ENCODE measurements around the gene SDSL.

Gene SDSL

GRCh38 chr12:113473942-113474341 lies 51.8 kb downstream of the SDSL start:
- no peaks in the 10 kb centered on the region for H3K9me3 Mint-ChIP-seq
- H3K27ac Mint-ChIP-seq: no peak overlapping the region
- peaks cover 11% of the 10 kb centered on the region for H3K4me1 Mint-ChIP-seq
- no peak overlapping the region for H3K4me3 Mint-ChIP-seq
- peaks cover 56% of the 10 kb centered on the region for H3K27me3 Mint-ChIP-seq
- no peaks in the 10 kb centered on the region for H3K36me3 Mint-ChIP-seq

GRCh38 chr12:113474635-113475436 lies 52.7 kb downstream of the SDSL start:
- no peak overlapping the region for H3K27ac Mint-ChIP-seq
- H3K9me3 Mint-ChIP-seq: no peaks in the 10 kb centered on the region
- peaks cover 17% of the 10 kb centered on the region for H3K4me1 Mint-ChIP-seq
- no peaks in the 10 kb centered on the region for H3K36me3 Mint-ChIP-seq
- peaks cover 62% of the 10 kb centered on the region for H3K27me3 Mint-ChIP-seq
- H3K4me3 Mint-ChIP-seq: no peak overlapping the region

GRCh38 chr12:113475451-113476175 lies 53.4 kb downstream of the SDSL start:
- peaks cover 23% of the 10 kb centered on the region for H3K4me1 Mint-ChIP-seq
- no peak overlapping the region for H3K27ac Mint-ChIP-seq
- peaks cover 64% of the 10 kb centered on the region for H3K27me3 Mint-ChIP-seq
- no peak overlapping the region for H3K4me3 Mint-ChIP-seq
- H3K36me3 Mint-ChIP-seq: no peaks in the 10 kb centered on the region
- peaks cover 4% of the 10 kb centered on the region for H3K9me3 Mint-ChIP-seq

GRCh38 chr12:113476176-113476986 lies 54.2 kb downstream of the SDSL start:
- Mint-ChIP-seq H3K4me3 (no peak overlapping the region), H3K4me1 (peaks cover 23% of the 10 kb centered on the region), H3K9me3 (peaks cover 5% of the 10 kb centered on the region), H3K27me3 (peaks cover 67% of the 10 kb centered on the region), H3K36me3 (no peaks in the 10 kb centered on the region), H3K27ac (no peak overlapping the region)

- no peak overlapping the region for H3K4me3 Mint-ChIP-seq
- H3K27me3 Mint-ChIP-seq: peaks cover 68% of the 10 kb centered on the region
- peaks cover 20% of the 10 kb centered on the region for H3K4me1 Mint-ChIP-seq
- no peaks in the 10 kb centered on the region for H3K36me3 Mint-ChIP-seq
- H3K27ac Mint-ChIP-seq: no peak overlapping the region
- peaks cover 8% of the 10 kb centered on the region for H3K9me3 Mint-ChIP-seq
These were observed 55.1 kb downstream of the SDSL start for GRCh38 chr12:113477171-113477841.

GRCh38 chr12:113477842-113478215 lies 55.6 kb downstream of the SDSL start:
- Mint-ChIP-seq H3K4me3 (no peak overlapping the region), H3K36me3 (no peaks in the 10 kb centered on the region), H3K27me3 (peaks cover 70% of the 10 kb centered on the region)

GRCh38 chr12:113478351-113479011 lies 56.3 kb downstream of the SDSL start:
- no peak overlapping the region for H3K27ac Mint-ChIP-seq
- H3K4me3 Mint-ChIP-seq: no peak overlapping the region
- H3K27me3 Mint-ChIP-seq: peaks cover 70% of the 10 kb centered on the region
- no peaks in the 10 kb centered on the region for H3K36me3 Mint-ChIP-seq
- H3K4me1 Mint-ChIP-seq: peaks cover 20% of the 10 kb centered on the region
- H3K9me3 Mint-ChIP-seq: peaks cover 12% of the 10 kb centered on the region

More at GRCh38 chr12:113477842-113478215, 55.6 kb downstream of the SDSL start:
- H3K4me1 Mint-ChIP-seq: peaks cover 20% of the 10 kb centered on the region
- H3K27ac Mint-ChIP-seq: no peak overlapping the region
- peaks cover 12% of the 10 kb centered on the region for H3K9me3 Mint-ChIP-seq

GRCh38 chr12:113479216-113479589 lies 57.0 kb downstream of the SDSL start:
- Mint-ChIP-seq H3K27me3 (peaks cover 71% of the 10 kb centered on the region), H3K27ac (no peak overlapping the region), H3K4me1 (peaks cover 17% of the 10 kb centered on the region), H3K9me3 (peaks cover 12% of the 10 kb centered on the region), H3K4me3 (peak overlapping the region; percentile 5), H3K36me3 (no peaks in the 10 kb centered on the region)

GRCh38 chr12:113479590-113480335 lies 57.6 kb downstream of the SDSL start:
- Mint-ChIP-seq H3K36me3 (no peaks in the 10 kb centered on the region), H3K4me1 (peaks cover 12% of the 10 kb centered on the region), H3K27me3 (peaks cover 70% of the 10 kb centered on the region), H3K9me3 (peaks cover 12% of the 10 kb centered on the region), H3K4me3 (peak overlapping the region; percentile 5), H3K27ac (peak overlapping the region; percentile 41)

GRCh38 chr12:113480336-113480971 lies 58.3 kb downstream of the SDSL start:
- Mint-ChIP-seq H3K4me3 (no peak overlapping the region), H3K27ac (peak overlapping the region; percentile 72), H3K9me3 (peaks cover 12% of the 10 kb centered on the region), H3K4me1 (peaks cover 12% of the 10 kb centered on the region), H3K27me3 (peaks cover 66% of the 10 kb centered on the region), H3K36me3 (no peaks in the 10 kb centered on the region)

GRCh38 chr12:113482334-113482733 lies 60.2 kb downstream of the SDSL start:
- H3K4me1 Mint-ChIP-seq: peaks cover 12% of the 10 kb centered on the region
- no peaks in the 10 kb centered on the region for H3K36me3 Mint-ChIP-seq
- H3K9me3 Mint-ChIP-seq: peaks cover 12% of the 10 kb centered on the region
- no peak overlapping the region for H3K4me3 Mint-ChIP-seq
- H3K27me3 Mint-ChIP-seq: peaks cover 70% of the 10 kb centered on the region
- H3K27ac Mint-ChIP-seq: no peak overlapping the region

GRCh38 chr12:113485330-113485729 lies 63.1 kb downstream of the SDSL start:
- H3K36me3 Mint-ChIP-seq: no peaks in the 10 kb centered on the region
- no peak overlapping the region for H3K27ac Mint-ChIP-seq
- peaks cover 61% of the 10 kb centered on the region for H3K27me3 Mint-ChIP-seq
- no peak overlapping the region for H3K4me3 Mint-ChIP-seq
- H3K4me1 Mint-ChIP-seq: peaks cover 1% of the 10 kb centered on the region
- H3K9me3 Mint-ChIP-seq: peaks cover 10% of the 10 kb centered on the region

GRCh38 chr12:113486722-113487121 lies 64.5 kb downstream of the SDSL start:
- Mint-ChIP-seq H3K27me3 (peaks cover 54% of the 10 kb centered on the region), H3K4me3 (no peak overlapping the region), H3K36me3 (no peaks in the 10 kb centered on the region), H3K4me1 (no peaks in the 10 kb centered on the region), H3K9me3 (peaks cover 7% of the 10 kb centered on the region), H3K27ac (no peak overlapping the region)
